NCI-H345 treated with DMSO at 0.1 percent for 48 hours (cell line): Measurements from ENCODE around the gene LCE1C.

ENCODE experiments used
- DNase-seq: peaks from one replicate; lab custom pipeline; 2025; ENCODE audit not compliant: unreplicated experiment; lab: John Stamatoyannopoulos, UW

Gene LCE1C

DNA sequence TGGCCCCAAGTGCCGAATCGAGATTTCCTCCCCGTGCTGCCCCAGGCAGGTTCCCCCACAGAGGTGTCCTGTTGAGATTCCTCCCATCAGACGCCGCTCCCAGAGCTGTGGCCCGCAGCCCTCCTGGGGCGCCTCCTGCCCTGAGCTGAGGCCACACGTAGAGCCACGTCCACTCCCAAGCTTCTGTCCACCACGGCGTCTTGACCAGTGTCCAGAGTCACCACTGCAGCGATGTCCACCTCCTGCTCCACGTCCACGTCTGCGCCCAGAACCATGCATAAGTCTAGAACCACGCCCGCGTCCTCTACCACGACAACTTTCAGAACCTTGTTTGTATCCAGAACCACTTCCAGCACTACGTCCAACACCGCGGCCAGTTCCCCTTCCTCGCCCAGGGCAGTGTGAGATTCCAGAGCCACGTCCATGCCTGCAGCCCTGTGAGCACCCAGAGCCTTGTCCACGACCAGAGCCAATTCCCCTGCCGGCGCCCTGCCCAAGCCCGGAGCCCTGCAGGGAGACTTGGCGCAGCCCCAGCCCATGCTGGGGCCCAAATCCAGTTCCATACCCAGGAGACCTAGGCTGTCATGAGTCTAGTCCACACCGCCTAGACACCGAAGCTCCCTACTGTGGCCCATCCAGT, 45.8 kb downstream of the LCE1C start:
- no peak for DNase-seq

DNA sequence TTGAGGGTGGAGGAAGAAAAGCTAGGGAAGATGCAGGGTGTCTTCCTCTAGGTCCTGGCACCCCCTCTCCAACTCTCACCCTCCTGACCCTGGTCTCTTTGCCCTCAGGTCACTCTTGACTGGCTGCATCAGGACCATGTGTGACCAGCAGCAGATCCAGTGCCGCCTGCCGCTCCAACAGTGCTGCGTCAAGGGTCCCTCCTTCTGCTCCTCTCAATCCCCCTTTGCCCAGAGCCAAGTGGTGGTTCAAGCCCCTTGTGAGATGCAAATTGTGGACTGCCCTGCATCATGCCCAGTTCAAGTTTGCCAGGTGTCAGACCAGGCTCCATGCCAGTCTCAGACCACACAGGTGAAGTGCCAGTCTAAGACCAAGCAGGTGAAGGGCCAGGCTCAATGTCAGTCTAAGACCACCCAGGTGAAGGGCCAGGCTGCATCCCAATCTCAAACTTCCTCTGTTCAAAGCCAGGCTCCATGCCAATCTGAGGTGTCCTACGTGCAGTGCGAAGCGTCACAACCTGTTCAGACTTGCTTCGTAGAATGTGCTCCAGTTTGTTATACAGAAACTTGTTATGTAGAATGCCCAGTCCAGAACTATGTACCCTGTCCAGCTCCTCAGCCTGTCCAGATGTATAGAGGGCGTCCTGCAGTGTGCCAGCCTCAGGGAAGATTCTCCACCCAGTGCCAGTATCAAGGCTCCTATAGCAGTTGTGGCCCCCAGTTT, 46.8 kb downstream of the LCE1C start:
- DNase-seq = no peak

DNA sequence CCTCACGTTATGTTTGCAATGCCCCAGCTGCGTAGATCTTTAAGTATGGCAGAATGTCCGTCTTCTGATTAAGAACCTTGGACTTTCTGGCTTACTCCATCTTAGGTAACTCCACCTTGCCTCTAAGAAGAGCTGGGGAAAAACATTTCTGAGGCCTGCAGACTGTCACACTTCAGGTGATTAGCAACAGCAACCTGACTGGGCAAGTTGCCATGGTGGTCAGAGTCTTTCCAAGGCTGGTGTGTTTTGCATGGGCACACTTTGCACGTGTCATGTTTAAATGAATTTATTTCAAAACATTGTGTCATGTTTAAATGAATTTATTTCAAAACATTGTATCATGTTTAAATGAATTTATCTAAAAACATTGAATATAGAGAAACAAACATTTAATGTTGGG, 47.8 kb downstream of the LCE1C start:
- no peak for DNase-seq

DNA sequence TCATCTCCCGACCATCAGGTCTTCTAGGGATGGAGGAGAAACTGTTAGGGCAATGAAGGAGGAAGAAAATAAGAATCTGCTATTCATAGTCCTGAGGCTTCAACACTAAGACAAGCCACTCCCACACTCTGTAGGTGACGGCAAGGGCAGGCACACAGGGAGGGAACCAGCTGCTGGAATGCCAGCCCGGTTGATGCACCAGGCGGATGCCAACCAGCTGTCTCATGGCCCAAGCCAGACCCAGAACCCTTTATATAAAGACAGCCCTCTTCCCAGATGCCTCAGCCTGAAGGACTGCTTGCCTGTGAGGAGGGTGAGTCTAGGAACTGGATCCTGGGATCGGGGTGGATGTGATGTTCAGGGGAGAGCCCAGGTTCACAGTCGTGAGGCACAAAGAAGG, 48.7 kb downstream of the LCE1C start, which contains the start of gene KPRP:
Gene KPRP (plus strand): TSS at position 279 of the 400 bp plus-strand sequence. CDS start 1,564 bp downstream, outside the sequence.
- DNase-seq = no peak

DNA sequence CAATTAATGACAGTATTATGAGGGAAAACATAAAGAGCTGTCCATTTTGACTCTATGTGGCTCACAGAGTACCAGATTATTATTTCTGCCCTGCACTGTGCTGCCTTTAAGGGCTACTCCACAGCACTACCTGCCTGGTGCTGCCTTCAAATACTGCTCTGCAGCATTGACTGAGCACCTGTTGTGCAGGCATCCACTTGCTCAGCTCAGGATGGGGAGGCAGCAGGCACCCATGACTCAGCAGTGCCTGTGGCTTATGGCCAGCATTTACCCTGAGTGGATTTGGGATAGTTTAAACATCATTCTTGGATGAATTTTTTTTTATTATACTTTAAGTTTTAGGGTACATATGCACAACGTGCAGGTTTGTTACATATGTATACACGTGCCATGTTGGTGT, 49.6 kb downstream of the LCE1C start:
- DNase-seq = no peak
